K562 treated with DMSO at 1 percent for 24 hours (cell line): Measurements from ENCODE around the gene HTN1. TPM values are rescaled to one million over a fixed set of nuclear protein-coding genes. Genes with fewer than 3 reads are reported as not detected.

Source experiments
- total RNA-seq: library from RNA; unstranded; fragments of 300-600 nt; gene quantifications from 2 replicates; pipeline ENCODE4 v1.2.3, GENCODE V29; 2022; ENCODE audit warnings: low read depth; ENCODE audit not compliant: insufficient read depth

Gene HTN1
- not detected in 2 replicates for total RNA-seq

GRCh38 chr4:70050138-70050537 is at the start of gene HTN1:
Gene HTN1 (plus strand): TSS chr4:70050438. CDS start chr4:70053077, 2,639 bp downstream.

GRCh38 chr4:70028159-70028558 is 22.1 kb upstream of the HTN1 start, which contains the start of gene HTN3:
Gene HTN3 (plus strand): TSS chr4:70028459. CDS start chr4:70030741, 2,282 bp downstream.

Other genes starting within 250 kb of the HTN1 start
- not detected in 2 replicates for gene SULT1E1, start 190.3 kb upstream of the HTN1 start, total RNA-seq
- gene CSN1S1, start 119.4 kb upstream of the HTN1 start, total RNA-seq, result not detected in 2 replicates
- gene CSN2, start 84.7 kb upstream of the HTN1 start, total RNA-seq, result not detected in 2 replicates
- not detected in 2 replicates for gene STATH, start 54.5 kb upstream of the HTN1 start, total RNA-seq
- not detected in 2 replicates for gene HTN3, start 22.0 kb upstream of the HTN1 start, total RNA-seq
- not detected in 2 replicates for gene PRR27, start 103.8 kb downstream of the HTN1 start, total RNA-seq
- gene ODAM, start 145.3 kb downstream of the HTN1 start, total RNA-seq, result not detected in 2 replicates
- not detected in 2 replicates for gene FDCSP, start 175.7 kb downstream of the HTN1 start, total RNA-seq
- gene CSN3, start 192.2 kb downstream of the HTN1 start, total RNA-seq, result not detected in 2 replicates